SK-MEL-5 (cell line): Measurements from ENCODE around the gene TM7SF2. TPM values are rescaled to one million over a fixed set of nuclear protein-coding genes. Genes with fewer than 3 reads are reported as not detected.

Experiments
- DNase-seq: peaks from one replicate; pipeline ENCODE4 v3.0.0-alpha.2; 2016; ENCODE audit warnings: low read depth, low spot score
- in situ Hi-C: cut with HindIII; loops from 2 replicates; pipeline ENCODE4 v1.10.0; 2016; ENCODE audit warnings: low sequenced_read_pairs, high pct_unique_total_duplicates, low pct_unique_long_range_greater_than_20kb
- total RNA-seq: library from RNA; depleted of rRNA; stranded (reverse); fragments of >200 nt; shearing (Covaris generic); gene quantifications from 2 replicates; pipeline ENCODE4 v1.2.3, GENCODE V29; 2014

Gene TM7SF2
- total RNA-seq, 1 experiment from 2014 or later: 3.4 TPM

- in situ Hi-C loops: no loop called here
- no peak for DNase-seq
Observed at GRCh38 chr11:65121447-65121864, 9.8 kb downstream of the TM7SF2 start.

GRCh38 chr11:65121865-65122696 is 10.4 kb downstream of the TM7SF2 start, which contains the start of the genes FAU and MRPL49:
TSS of gene FAU (minus strand) at chr11:65122134. CDS start at chr11:65121813, 321 bp downstream.
TSS of gene MRPL49 (plus strand) at chr11:65122321. CDS start at chr11:65122347, 26 bp downstream.
- DNase-seq: peak; percentile 96
- in situ Hi-C loops: no loop called here

- in situ Hi-C loops: no loop called here
- no peak for DNase-seq
Observed at GRCh38 chr11:65124480-65125196, 13.0 kb downstream of the TM7SF2 start.

GRCh38 chr11:65125197-65126056 is 13.8 kb downstream of the TM7SF2 start:
- DNase-seq: no peak
- in situ Hi-C loops: no loop called here

GRCh38 chr11:65126624-65127274 is 15.1 kb downstream of the TM7SF2 start:
- DNase-seq: no peak
- in situ Hi-C loops: no loop called here

GRCh38 chr11:65127473-65128181 is 16.0 kb downstream of the TM7SF2 start:
- in situ Hi-C loops: no loop called here
- DNase-seq: no peak

- in situ Hi-C loops: no loop called here
- no peak for DNase-seq
Observed at GRCh38 chr11:65128182-65129145, 16.8 kb downstream of the TM7SF2 start.

GRCh38 chr11:65129649-65130441 is 18.2 kb downstream of the TM7SF2 start:
- in situ Hi-C loops: no loop called here
- DNase-seq: no peak

- in situ Hi-C loops: no loop called here
- no peak for DNase-seq
Observed at GRCh38 chr11:65130631-65131416, 19.2 kb downstream of the TM7SF2 start.

- in situ Hi-C loops: no loop called here
- no peak for DNase-seq
Observed at GRCh38 chr11:65131417-65131776, 19.7 kb downstream of the TM7SF2 start.

GRCh38 chr11:65131895-65132237 is 20.2 kb downstream of the TM7SF2 start:
- in situ Hi-C loops: no loop called here
- DNase-seq: no peak

GRCh38 chr11:65132238-65132987 is 20.7 kb downstream of the TM7SF2 start:
- DNase-seq: no peak
- in situ Hi-C loops: no loop called here

GRCh38 chr11:65132988-65133700 is 21.5 kb downstream of the TM7SF2 start:
- peak; percentile 34 for DNase-seq
- in situ Hi-C loops: no loop called here
